Testis (tissue), 2 donors: ENCODE data around the gene ASTL.

Experiments used
- POLR2A ChIP-seq: fragments of 450-650 bp; IDR thresholded peaks from one replicate; pipeline ENCODE4 v1.6.1; 2017; ENCODE audit warnings: antibody characterized with exemption, mild to moderate bottlenecking, moderate library complexity
- TF ChIP-seq, protein P1 (sequence below), 3 experiments: fragments of 450-650 bp in 2 of 3; fragments of 200-600 bp in 1 of 3; sonication (generic) in 1 of 3; IDR thresholded peaks; one replicate each; pipeline ENCODE4 v1.5.1; 2016 to 2019; ENCODE audit warnings: antibody characterized with exemption in 3 of 3, mild to moderate bottlenecking in 2 of 3, moderate library complexity in 1 of 3

GRCh38 chr2:96106991-96107707, 31.2 kb downstream of the ASTL start:
- TF ChIP-seq, protein P1, sequence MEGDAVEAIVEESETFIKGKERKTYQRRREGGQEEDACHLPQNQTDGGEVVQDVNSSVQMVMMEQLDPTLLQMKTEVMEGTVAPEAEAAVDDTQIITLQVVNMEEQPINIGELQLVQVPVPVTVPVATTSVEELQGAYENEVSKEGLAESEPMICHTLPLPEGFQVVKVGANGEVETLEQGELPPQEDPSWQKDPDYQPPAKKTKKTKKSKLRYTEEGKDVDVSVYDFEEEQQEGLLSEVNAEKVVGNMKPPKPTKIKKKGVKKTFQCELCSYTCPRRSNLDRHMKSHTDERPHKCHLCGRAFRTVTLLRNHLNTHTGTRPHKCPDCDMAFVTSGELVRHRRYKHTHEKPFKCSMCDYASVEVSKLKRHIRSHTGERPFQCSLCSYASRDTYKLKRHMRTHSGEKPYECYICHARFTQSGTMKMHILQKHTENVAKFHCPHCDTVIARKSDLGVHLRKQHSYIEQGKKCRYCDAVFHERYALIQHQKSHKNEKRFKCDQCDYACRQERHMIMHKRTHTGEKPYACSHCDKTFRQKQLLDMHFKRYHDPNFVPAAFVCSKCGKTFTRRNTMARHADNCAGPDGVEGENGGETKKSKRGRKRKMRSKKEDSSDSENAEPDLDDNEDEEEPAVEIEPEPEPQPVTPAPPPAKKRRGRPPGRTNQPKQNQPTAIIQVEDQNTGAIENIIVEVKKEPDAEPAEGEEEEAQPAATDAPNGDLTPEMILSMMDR (IDR thresholded peaks at IDR 0.05): no peak
- no peak for TF ChIP-seq POLR2A
